22Rv1 (cell line): ENCODE results near the gene CFAP410.

Experiments
- H3K27ac ChIP-seq: fragments of 450-650 bp; 2 replicates; pipeline ENCODE4 v1.5.1; 2017
- CTCF ChIP-seq: fragments of 450-650 bp; IDR thresholded peaks from 2 replicates; pipeline ENCODE4 v1.5.1; 2017; ENCODE audit warnings: mild to moderate bottlenecking
- ZFX ChIP-seq: fragments of 450-650 bp; IDR thresholded peaks from 2 replicates; pipeline ENCODE4 v1.6.1; 2017; ENCODE audit warnings: antibody characterized with exemption, borderline replicate concordance

Gene CFAP410

GRCh38 chr21:44326716-44327602, 12.2 kb downstream of the CFAP410 start:
- H3K27ac ChIP-seq = no peak overlapping the region

GRCh38 chr21:44326272-44326647, 12.9 kb downstream of the CFAP410 start:
- H3K27ac ChIP-seq = no peak overlapping the region
- no peak for TF ChIP-seq ZFX
- no peak for TF ChIP-seq CTCF

More at GRCh38 chr21:44326716-44327602, 12.2 kb downstream of the CFAP410 start:
- TF ChIP-seq ZFX = no peak
- TF ChIP-seq CTCF = no peak

GRCh38 chr21:44325386-44326271, 13.6 kb downstream of the CFAP410 start:
- H3K27ac ChIP-seq = no peak overlapping the region
- TF ChIP-seq CTCF (no peak), ZFX (no peak)

- no peak overlapping the region for H3K27ac ChIP-seq
- no peak for TF ChIP-seq CTCF
- TF ChIP-seq ZFX = no peak
Observed at GRCh38 chr21:44324854-44325107, 14.4 kb downstream of the CFAP410 start.

- H3K27ac ChIP-seq = no peak overlapping the region
- TF ChIP-seq ZFX (no peak), CTCF (no peak)
Observed at GRCh38 chr21:44324106-44324853, 14.9 kb downstream of the CFAP410 start.

GRCh38 chr21:44323591-44323990, 15.6 kb downstream of the CFAP410 start:
- no peak for TF ChIP-seq ZFX
- TF ChIP-seq CTCF = no peak
- H3K27ac ChIP-seq = no peak overlapping the region
